GM12892 (cell line): ENCODE measurements around the gene KLF14.

Experiments used
- POLR2A ChIP-seq: IDR thresholded peaks from 2 replicates; pipeline ENCODE4 v1.6.1; 2011; ENCODE audit warnings: low read depth, low read length, control low read depth
- POLR2AphosphoS5 ChIP-seq: IDR thresholded peaks from 2 replicates; pipeline ENCODE4 v1.6.1; 2011; ENCODE audit warnings: low read depth, low read length, control low read depth

- TF ChIP-seq POLR2AphosphoS5: no peak
- no peak for TF ChIP-seq POLR2A
Observed at GRCh38 chr7:130699686-130700085, 34.3 kb downstream of the KLF14 start.
